DLD1 (cell line): ENCODE measurements around the gene SERP1.

Experiments
- in situ Hi-C: cut with HindIII; loops from 2 replicates; pipeline ENCODE4 v1.10.0; 2017; ENCODE audit warnings: low sequenced_read_pairs

SERP1 gene

DNA sequence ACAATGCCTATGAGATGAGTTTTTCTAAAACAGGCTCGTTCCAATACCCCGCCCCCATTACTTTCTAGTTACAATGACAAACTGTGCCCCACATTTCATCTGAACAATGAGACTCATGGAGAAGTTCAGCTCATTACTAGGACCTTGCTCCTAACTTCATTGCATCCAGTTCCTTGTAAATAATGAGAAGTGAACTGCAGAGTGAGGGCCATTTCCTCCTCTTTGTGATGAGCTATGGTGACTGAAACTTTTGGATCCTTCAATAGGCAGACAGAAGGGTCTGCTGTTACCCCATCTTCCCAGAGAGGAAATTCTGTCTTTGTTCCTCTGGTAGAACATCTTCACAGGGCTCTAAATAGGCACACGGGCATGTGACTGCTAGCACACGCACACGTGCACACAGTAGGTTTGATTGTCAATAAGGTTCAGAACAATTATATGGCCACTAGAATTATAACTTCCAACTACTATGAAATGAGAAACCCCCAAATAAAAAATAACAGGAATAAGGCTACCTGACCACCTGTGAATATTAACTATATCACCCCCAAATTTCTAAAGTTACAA is 51.8 kb downstream of the SERP1 start:
- in situ Hi-C loops: loop anchor here (25.0 kb wide), 1 partner anchor 257 kb away; no protein-coding TSS in a partner anchor
